Fibroblast of peridontal ligament (primary cell): ENCODE measurements around the gene SPO11.

Experiments used
- DNase-seq: peaks from one replicate; pipeline ENCODE4 v3.0.0-alpha.2; 2010; ENCODE audit errors: extremely low read depth

Gene SPO11

GRCh38 chr20:57375652-57376230 is 46.1 kb downstream of the SPO11 start:
- DNase-seq = no peak

GRCh38 chr20:57377350-57377749 is 47.7 kb downstream of the SPO11 start:
- DNase-seq = no peak

GRCh38 chr20:57378107-57378506 is 48.5 kb downstream of the SPO11 start:
- no peak for DNase-seq

- DNase-seq = no peak
Observed at GRCh38 chr20:57378646-57379262, 49.2 kb downstream of the SPO11 start.

- DNase-seq = no peak
Observed at GRCh38 chr20:57379263-57379647, 49.7 kb downstream of the SPO11 start.

GRCh38 chr20:57380081-57380750 is 50.6 kb downstream of the SPO11 start:
- DNase-seq = no peak

GRCh38 chr20:57381596-57382503 is 52.2 kb downstream of the SPO11 start:
- peak; percentile 78 for DNase-seq

GRCh38 chr20:57382516-57382915 is 52.9 kb downstream of the SPO11 start:
- no peak for DNase-seq

GRCh38 chr20:57383447-57384347 is 54.1 kb downstream of the SPO11 start:
- DNase-seq = no peak

- no peak for DNase-seq
Observed at GRCh38 chr20:57384486-57384885, 54.9 kb downstream of the SPO11 start.

GRCh38 chr20:57384953-57385761 is 55.6 kb downstream of the SPO11 start:
- no peak for DNase-seq

GRCh38 chr20:57385940-57386339 is 56.3 kb downstream of the SPO11 start:
- no peak for DNase-seq

GRCh38 chr20:57386762-57387161 is 57.2 kb downstream of the SPO11 start:
- no peak for DNase-seq

GRCh38 chr20:57387463-57387862 is 57.9 kb downstream of the SPO11 start:
- DNase-seq = no peak

- DNase-seq = no peak
Observed at GRCh38 chr20:57387945-57388371, 58.4 kb downstream of the SPO11 start.

- peak; percentile 31 for DNase-seq
Observed at GRCh38 chr20:57388953-57389694, 59.5 kb downstream of the SPO11 start.

GRCh38 chr20:57389695-57390603 is 60.3 kb downstream of the SPO11 start:
- no peak for DNase-seq

GRCh38 chr20:57390604-57391438 is 61.2 kb downstream of the SPO11 start, which contains the start of gene RBM38:
Gene RBM38, plus strand, starts transcription at chr20:57391396. Its CDS starts 186 bp downstream, at chr20:57391582.
- DNase-seq = peak; percentile 31
